Gastroesophageal sphincter (tissue), 4 donors: ENCODE data around the gene BACH2. TPM values are rescaled to one million over a fixed set of nuclear protein-coding genes. Genes with fewer than 3 reads are reported as not detected.

Source experiments
- ATAC-seq: fragments of 150-250 bp; one replicate; pipeline ENCODE4 v1.9.1; 2016; ENCODE audit warnings: mild to moderate bottlenecking, moderate library complexity
- H3K27ac ChIP-seq, 4 donors: fragments of 200-600 bp; sonication (generic) in 3 of 4; 1 replicate in 3 of 4; 2 replicates in 1 of 4; pipeline ENCODE4 v1.5.1; 2016 to 2019
- H3K27me3 ChIP-seq: fragments of 200-600 bp; sonication (generic); one replicate; pipeline ENCODE4 v1.5.1; 2019
- H3K36me3 ChIP-seq, 2 donors: fragments of 200-600 bp; sonication (generic); one replicate each; pipeline ENCODE4 v1.5.1; 2019; ENCODE audit warnings: control low read depth in 1 of 2
- H3K4me1 ChIP-seq, 3 donors: fragments of 200-600 bp; sonication (generic); 1 replicate in 2 of 3; 2 replicates in 1 of 3; pipeline ENCODE4 v1.5.1; 2016 to 2019; ENCODE audit warnings: control low read depth in 2 of 3
- H3K4me3 ChIP-seq, 2 donors: fragments of 200-600 bp; sonication (generic); one replicate each; pipeline ENCODE4 v1.5.1; 2019; ENCODE audit warnings: mild to moderate bottlenecking in 1 of 2, moderate library complexity in 1 of 2
- H3K9me3 ChIP-seq, 3 donors: fragments of 200-600 bp; sonication (generic); one replicate each; pipeline ENCODE4 v1.5.1; 2017 to 2019; ENCODE audit warnings: control low read depth in 2 of 3
- CTCF ChIP-seq, 4 experiments: fragments of 200-600 bp in 2 of 4; fragments of 450-650 bp in 2 of 4; sonication (generic) in 1 of 4; IDR thresholded peaks; one replicate each; pipeline ENCODE4 v1.5.1; 2017 to 2019; ENCODE audit warnings: antibody characterized with exemption in 4 of 4, mild to moderate bottlenecking in 2 of 4, moderate library complexity in 2 of 4
- EP300 ChIP-seq: sonication (generic); formaldehyde crosslinking; IDR thresholded peaks from one replicate; pipeline ENCODE4 v1.6.1; 2017; ENCODE audit warnings: antibody characterized with exemption, mild to moderate bottlenecking
- POLR2A ChIP-seq, 2 donors: fragments of 450-650 bp; IDR thresholded peaks; one replicate each; pipeline ENCODE4 v1.6.1; 2017; ENCODE audit warnings: antibody characterized with exemption in 2 of 2, mild to moderate bottlenecking in 2 of 2, moderate library complexity in 1 of 2
- POLR2AphosphoS5 ChIP-seq: sonication (generic); formaldehyde crosslinking; IDR thresholded peaks from one replicate; pipeline ENCODE4 v1.6.1; 2017; ENCODE audit warnings: antibody characterized with exemption
- WGBS, 2 donors: methylation state at CpG; one replicate each; pipeline ENCODE4 v1.1.5; 2018; ENCODE audit warnings: low coverage in 1 of 2; 5-methylcytosine and 5-hydroxymethylcytosine counted together
- total RNA-seq, 4 donors: library from RNA; depleted of rRNA; stranded (reverse); fragments of >200 nt; gene quantifications; one replicate each; pipeline ENCODE4 v1.1.0, GENCODE V29; 2016

Gene BACH2
- total RNA-seq, 4 donors from 2014 or later, result 3.5 to 10.4 (median 3.9) TPM

DNA sequence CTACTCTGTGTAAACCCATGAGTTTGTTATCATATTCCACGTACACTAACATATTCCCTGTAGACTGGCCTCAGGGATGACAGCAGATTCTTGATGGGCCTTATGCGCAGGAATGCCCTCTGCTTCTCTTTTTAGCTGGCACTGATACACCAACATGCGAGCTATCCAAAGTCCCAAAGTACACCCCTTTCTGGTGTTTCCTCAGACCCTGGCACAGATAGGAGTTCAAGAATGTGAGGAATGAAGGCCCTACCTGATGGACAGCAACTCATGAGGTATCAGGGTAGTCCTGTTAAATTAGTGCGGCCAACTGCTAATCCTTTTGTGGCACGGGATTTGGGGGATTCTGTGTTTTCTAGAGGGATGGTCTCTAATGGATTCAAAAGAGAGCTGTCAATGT is 93.0 kb downstream of the BACH2 start:
- H3K36me3 ChIP-seq, result no peaks in the 10 kb centered on the region
- WGBS, 2 donors, result 63 to 84% methylated on average over 3 to 4 of the region's 5 CpGs
- no peak overlapping the region for H3K4me3 ChIP-seq
- no peak for TF ChIP-seq EP300
- ATAC-seq, result no peak
- H3K27me3 ChIP-seq, result no peaks in the 10 kb centered on the region
- H3K9me3 ChIP-seq, result no peaks in the 10 kb centered on the region
- H3K27ac ChIP-seq, result no peak overlapping the region
- peaks cover 0 to 7% (median 3%) of the 10 kb centered on the region in 3 donors for H3K4me1 ChIP-seq

DNA sequence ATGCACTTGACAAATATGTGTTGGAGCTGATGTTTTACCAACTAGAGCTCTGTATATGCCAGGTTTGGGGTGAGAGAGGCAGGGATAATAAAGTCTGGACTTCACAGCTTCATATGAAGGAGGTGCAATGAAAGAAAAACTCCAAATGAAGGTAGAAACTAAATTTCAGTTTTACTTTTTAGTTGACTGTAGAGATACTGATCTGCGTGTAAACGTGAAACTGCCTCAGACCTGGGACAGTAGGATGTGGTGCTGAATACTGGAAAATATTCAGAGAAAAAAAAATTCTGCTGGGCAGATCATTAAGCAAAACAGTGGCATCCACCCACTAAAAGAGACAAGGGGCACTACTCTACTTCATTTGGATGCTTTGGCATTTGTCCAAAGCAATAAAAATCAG is 94.5 kb downstream of the BACH2 start:
- no peak for ATAC-seq
- H3K36me3 ChIP-seq, result no peaks in the 10 kb centered on the region
- no peak overlapping the region for H3K4me3 ChIP-seq
- peaks cover 0 to 16% (median 3%) of the 10 kb centered on the region in 3 donors for H3K4me1 ChIP-seq
- no peak overlapping the region for H3K27ac ChIP-seq
- H3K27me3 ChIP-seq, result no peaks in the 10 kb centered on the region
- WGBS, 2 donors, result 72% methylated on average over 2 of the region's 2 CpGs; no CpG with 5 or more reads in 1 of the 2 donors
- H3K9me3 ChIP-seq, result no peaks in the 10 kb centered on the region
- TF ChIP-seq CTCF (IDR thresholded peaks at IDR 0.05) (no peak), POLR2A (IDR thresholded peaks at IDR 0.05) (no peak), POLR2AphosphoS5 (no peak), EP300 (no peak)

- no peaks in the 10 kb centered on the region for H3K27me3 ChIP-seq
- TF ChIP-seq POLR2AphosphoS5 (no peak), CTCF (IDR thresholded peaks at IDR 0.05) (no peak), EP300 (no peak), POLR2A (IDR thresholded peaks at IDR 0.05) (no peak)
- peaks cover 0 to 24% (median under 1%) of the 10 kb centered on the region in 3 donors for H3K4me1 ChIP-seq
- 71% methylated on average over 4 of the region's 4 CpGs; no CpG with 5 or more reads in 1 of the 2 donors for WGBS, 2 donors
- no peak overlapping the region for H3K4me3 ChIP-seq
- H3K27ac ChIP-seq, result no peak overlapping the region
- no peaks in the 10 kb centered on the region for H3K36me3 ChIP-seq
- ATAC-seq, result no peak
- H3K9me3 ChIP-seq, result no peaks in the 10 kb centered on the region
Observed at GRCh38 chr6:90199900-90200299, 96.7 kb downstream of the BACH2 start.

GRCh38 chr6:90198758-90199425 is 97.8 kb downstream of the BACH2 start:
- TF ChIP-seq CTCF (IDR thresholded peaks at IDR 0.05) (no peak), POLR2A (IDR thresholded peaks at IDR 0.05) (no peak), POLR2AphosphoS5 (no peak), EP300 (no peak)
- Histone ChIP-seq H3K4me3 (no peak overlapping the region), H3K27me3 (no peaks in the 10 kb centered on the region), H3K9me3 (no peaks in the 10 kb centered on the region), H3K36me3 (no peaks in the 10 kb centered on the region), H3K27ac (no peak overlapping the region), H3K4me1 (peaks cover 0 to 34% (median 6%) of the 10 kb centered on the region in 3 donors)
- 91 to 100% methylated on average over 3 to 6 of the region's 6 CpGs for WGBS, 2 donors
- no peak for ATAC-seq

GRCh38 chr6:90197854-90198496 is 98.7 kb downstream of the BACH2 start:
- Histone ChIP-seq H3K9me3 (no peaks in the 10 kb centered on the region), H3K27ac (no peak overlapping the region), H3K36me3 (no peaks in the 10 kb centered on the region), H3K4me1 (peaks cover 0 to 36% (median 6%) of the 10 kb centered on the region in 3 donors), H3K4me3 (no peak overlapping the region), H3K27me3 (no peaks in the 10 kb centered on the region)
- 40 to 76% methylated on average over 2 to 3 of the region's 8 CpGs for WGBS, 2 donors
- no peak for TF ChIP-seq CTCF (IDR thresholded peaks at IDR 0.05)
- TF ChIP-seq POLR2AphosphoS5, result no peak
- TF ChIP-seq POLR2A (IDR thresholded peaks at IDR 0.05), result no peak
- TF ChIP-seq EP300, result no peak
- peak; percentile 79 for ATAC-seq
